ENCODE results near the gene RFLNA.

- TF ChIP-seq, protein P1, sequence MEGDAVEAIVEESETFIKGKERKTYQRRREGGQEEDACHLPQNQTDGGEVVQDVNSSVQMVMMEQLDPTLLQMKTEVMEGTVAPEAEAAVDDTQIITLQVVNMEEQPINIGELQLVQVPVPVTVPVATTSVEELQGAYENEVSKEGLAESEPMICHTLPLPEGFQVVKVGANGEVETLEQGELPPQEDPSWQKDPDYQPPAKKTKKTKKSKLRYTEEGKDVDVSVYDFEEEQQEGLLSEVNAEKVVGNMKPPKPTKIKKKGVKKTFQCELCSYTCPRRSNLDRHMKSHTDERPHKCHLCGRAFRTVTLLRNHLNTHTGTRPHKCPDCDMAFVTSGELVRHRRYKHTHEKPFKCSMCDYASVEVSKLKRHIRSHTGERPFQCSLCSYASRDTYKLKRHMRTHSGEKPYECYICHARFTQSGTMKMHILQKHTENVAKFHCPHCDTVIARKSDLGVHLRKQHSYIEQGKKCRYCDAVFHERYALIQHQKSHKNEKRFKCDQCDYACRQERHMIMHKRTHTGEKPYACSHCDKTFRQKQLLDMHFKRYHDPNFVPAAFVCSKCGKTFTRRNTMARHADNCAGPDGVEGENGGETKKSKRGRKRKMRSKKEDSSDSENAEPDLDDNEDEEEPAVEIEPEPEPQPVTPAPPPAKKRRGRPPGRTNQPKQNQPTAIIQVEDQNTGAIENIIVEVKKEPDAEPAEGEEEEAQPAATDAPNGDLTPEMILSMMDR (conservative IDR thresholded peaks at IDR 0.05; ENCODE audit: low read depth, low read length) = no peak
- no peak for TF ChIP-seq EZH2 (IDR thresholded peaks at IDR 0.05; ENCODE audit: borderline replicate concordance, low read depth, low read length, poor library complexity, severe bottlenecking)
Observed at GRCh38 chr12:124352257-124352656, 57.4 kb downstream of the RFLNA start.

Measured in A673 (cell line).